DMS79 (cell line): Measurements from ENCODE around the gene CDKL5.

ENCODE experiments used
- DNase-seq: peaks from one replicate; lab custom pipeline; 2025; lab: John Stamatoyannopoulos, UW

Gene CDKL5

DNA sequence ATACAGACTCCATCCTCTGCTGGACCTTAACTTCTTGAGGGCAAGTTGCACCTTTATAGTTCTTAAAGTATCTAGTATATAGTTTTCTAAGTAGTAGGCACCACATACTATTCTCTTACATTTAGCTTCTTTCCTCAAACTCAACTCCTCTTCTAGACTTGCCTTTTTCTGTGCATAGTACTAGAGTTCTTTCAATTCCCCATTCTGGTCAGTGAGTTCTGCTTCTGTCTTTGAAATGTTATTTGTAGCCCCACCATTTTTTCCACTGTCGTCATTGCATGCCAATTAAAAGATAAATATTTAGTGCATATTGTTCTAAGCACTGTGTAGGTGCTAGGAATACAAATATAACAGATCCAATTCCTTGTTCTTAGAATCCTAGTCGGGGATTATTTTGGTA, 31.6 kb downstream of the CDKL5 start:
- DNase-seq, result no peak

DNA sequence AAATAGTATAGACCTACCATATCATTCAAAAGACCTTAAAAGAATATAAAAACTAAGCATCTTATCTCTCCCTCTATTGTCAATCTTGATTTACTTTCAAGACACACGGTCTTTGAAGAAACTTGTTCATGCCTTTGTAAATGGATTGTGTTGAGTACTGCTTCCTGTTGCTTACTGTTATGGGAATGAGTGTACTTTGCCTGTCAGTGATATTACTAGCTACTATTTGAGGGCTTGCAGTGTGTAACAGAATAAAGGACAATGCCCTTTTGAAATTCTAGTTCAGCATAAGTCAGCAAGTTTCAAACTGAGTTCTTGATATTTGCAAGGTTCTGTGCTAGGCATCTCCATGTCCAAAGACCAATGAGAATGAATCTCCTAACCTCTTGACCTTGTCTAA, 36.0 kb downstream of the CDKL5 start:
- no peak for DNase-seq

DNA sequence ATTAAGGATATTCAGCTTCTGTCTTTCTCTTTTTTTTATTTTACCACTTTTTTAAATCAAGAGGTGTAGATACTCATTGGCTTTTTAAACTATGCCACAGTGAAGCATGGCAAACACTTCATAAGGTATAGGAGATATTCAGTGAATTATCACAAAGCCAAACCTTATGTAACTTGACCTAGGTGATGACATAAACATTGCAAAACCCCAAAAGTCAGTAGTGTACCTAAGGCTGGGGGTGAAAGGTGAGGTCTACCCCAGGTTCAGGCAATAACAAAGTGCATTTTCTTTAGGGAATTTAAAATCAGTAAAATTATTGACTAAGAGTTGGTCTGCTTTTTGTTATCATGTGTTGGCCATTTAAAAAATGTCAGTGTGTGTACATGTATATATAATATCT, 39.1 kb downstream of the CDKL5 start:
- DNase-seq, result no peak

DNA sequence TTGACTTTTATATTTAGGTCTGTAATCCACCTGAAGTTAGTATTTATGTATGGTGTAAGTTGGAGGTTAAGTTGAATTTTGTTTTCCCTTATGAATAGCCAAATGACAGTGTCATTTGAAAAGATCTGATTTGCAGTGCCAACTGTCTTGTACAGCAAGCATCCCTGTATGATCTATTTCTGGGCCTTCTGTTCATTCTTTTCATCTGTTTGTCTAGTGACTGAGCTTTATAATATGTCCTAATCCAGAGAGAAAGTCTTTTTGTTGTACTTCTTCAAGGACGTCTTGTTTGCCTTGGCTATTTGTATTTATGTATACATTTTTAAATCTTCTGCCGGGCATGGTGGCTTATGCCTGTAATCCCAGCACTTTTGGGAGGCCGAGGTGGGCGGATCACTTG, 39.6 kb downstream of the CDKL5 start:
- DNase-seq, result no peak

DNA sequence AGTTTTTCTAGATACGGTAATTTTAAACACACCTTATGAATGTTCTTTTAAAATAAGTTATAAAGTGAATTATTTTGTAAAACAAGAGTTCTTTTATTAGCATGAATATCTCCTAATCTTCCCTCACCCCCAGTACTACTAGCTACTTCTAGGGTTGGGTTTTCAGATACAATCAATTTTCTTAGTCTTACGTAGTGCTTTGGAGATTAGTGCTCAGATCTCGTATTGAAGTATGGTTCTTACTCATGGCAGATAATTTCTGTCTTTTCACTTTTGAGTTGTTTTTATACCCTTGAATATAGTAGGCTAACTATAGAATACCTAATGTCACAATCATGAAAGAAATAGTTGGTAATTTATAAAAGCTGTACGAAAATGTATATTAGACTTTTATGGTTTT, 43.2 kb downstream of the CDKL5 start:
- DNase-seq, result no peak

DNA sequence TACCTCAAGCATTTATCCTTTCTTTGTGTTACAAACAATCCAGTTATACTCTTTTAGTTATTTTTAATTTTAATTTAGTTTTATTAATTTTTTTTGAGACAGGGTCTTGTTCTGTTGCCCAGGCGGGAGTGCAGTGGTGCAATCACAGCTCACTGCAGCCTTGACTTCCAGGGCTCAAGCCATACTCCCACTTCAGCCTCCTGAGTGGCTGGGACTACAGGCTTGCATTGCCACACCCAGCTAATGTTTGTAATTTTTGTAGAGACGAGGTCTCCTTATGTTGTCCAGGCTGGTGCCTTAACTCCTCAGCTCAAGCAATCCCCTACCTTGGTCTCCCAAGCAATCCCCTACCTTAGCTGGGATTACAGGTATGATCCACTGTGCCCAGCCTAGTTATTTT, 45.9 kb downstream of the CDKL5 start:
- DNase-seq, result no peak

DNA sequence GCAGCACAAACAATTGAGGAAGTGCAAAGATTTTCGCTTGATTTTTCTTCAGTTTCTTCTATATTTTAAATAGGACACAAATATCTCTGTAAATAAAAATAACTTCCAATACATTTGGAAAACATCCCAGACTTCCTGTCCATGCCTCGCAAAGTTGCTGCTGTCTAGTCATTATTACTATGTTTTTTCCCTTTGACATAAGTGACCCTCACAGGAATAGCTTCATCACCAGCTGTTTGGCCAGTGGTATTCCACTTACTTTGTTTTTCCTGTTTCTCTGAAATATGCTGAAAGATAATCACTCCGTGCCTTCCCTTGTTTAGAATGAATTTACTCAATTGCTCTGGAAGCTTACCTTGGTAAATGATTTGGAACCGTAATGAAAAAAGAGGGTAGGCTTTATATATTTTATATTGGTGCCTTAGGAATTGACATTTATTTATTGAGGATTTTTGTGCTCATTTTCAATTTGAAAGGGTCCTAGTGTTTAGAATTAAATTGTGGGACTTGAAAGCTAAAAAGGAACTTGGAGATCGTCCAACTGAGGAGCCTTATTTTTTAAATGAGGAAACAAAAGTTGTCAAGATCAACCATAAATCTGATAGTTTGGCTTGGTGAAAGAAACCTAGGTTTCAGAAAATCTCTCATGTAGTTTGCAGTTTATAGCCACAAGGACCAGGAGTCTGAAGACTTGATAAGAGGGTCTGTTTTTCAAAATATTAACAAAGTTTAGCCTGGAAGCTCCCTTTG, 65.6 kb downstream of the CDKL5 start:
- no peak for DNase-seq

DNA sequence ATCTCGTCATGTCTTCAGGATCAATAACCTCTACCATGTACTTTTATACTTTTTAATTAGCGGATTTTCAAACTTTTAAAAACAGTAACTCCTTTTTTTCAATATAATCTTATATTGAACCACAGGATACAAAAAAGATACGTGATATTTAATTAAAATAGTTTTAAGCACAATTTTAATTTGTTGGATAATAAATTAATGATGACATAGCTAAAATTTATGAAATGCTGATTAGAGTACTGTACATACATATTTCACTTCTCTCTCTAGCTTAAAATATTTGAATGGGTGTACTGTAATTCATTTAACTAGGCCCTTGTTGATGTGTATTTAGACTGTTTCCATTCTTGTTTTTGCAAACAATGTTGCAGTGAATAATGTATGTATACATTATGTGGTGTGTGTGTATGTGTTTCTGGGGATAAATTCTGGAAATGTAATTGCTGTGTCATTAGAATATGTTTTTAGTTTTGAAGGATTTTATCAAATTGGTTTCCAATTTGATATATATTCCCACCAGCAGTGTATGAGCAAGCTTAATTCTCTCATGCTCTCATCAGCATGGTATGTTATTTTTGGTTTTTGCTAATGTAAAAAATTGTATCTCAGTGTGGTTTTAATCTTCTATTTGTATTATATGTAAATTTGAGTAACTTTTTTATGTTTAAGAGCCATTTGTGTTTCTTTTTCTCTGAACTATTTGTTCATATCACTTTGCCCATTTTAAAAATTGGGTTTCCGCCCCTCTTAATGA, 66.4 kb downstream of the CDKL5 start:
- no peak for DNase-seq

DNA sequence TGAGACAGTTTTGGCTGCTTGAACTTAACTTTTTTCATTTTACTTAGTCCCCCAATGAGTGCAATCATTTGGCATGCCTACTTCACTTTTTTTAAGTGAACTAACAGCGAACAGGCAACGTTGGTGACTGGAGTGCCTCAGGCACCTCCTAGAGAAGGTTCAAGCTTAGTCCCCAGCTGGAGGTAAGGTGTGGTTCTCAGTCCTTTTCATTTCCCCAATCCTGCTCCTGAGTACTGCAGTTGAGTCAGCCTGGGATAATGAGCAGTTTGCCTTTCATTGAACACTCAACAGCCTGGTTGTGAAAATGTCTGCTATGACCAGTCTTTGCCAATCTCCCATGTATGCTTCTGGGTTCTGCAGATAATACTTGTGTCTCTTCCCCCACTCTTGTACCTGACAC, 109.5 kb downstream of the CDKL5 start:
- no peak for DNase-seq

DNA sequence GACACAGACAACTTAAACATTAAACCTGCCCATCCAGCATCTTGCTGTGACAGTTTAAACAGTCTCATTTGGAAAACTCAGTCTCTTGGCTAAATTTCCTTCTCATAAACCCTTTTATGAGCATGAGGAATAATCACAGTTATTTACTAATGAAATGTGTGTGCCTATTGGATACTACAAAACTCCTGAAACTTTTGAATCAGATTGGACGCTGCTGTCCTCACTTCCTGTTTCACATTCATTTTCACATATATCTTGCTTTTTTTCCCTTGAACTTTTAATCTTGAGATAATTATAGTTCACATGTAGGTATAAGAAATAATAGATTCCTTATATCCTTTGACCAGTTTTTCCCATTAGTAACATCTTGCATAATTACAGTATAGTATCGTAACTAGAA, 111.7 kb downstream of the CDKL5 start:
- no peak for DNase-seq

DNA sequence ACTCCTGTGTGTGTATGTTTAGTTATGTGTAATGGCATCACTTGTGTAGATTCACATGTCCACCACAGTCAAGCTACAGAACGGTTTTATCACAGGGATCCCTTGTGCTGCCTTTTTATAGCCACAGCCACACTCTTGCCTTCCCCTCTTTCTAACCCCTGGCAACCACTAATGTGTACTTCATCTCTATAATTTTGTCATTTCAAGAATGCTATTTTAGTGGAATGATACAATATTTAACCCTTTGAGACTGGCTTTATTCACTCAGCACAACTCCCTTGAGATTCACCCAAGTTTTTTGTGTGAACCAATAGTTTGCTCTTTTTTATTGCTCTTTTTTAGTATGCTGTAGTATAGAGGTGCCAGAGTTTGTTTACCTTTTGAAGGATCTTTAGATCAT, 112.1 kb downstream of the CDKL5 start:
- DNase-seq, result no peak

DNA sequence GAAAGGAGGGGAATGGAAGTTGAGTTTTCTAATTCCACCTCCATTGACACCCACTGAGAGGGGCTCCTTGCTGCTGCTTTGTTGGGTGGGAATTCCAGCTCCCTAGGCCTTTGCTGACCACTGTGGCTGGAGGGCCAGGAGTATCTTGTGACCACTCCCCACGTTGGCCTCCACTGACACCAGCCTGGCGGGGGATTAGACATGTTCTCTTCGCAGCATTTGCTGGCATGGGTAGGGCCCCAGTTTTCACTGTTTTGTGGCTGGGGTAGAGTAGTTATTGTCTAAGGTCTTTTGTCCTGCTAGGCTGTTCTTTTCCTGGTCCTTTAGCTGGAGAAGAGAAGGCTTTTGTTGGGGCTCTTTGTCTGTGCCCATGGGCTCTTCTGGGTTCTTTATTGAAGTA, 116.7 kb downstream of the CDKL5 start:
- no peak for DNase-seq

DNA sequence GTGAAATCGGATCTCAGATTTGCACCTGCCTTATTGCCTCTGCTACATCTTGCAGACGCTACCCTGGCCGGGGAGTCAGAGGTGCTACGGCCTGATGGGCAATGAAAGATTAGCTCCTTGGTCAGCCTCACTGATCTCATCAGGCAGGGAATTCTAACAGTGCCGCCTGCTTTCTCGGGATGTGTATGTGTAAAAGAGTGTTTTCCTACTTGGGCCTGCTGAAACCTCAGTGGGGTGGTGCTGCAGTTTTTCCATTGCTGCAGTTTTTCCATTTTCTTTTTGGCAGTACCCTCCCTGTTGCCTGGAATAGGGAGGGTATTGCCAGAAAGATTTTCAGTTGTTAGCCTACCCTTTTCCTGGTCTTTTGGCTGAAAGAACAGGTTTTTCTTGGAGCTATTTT, 117.5 kb downstream of the CDKL5 start:
- DNase-seq, result no peak

DNA sequence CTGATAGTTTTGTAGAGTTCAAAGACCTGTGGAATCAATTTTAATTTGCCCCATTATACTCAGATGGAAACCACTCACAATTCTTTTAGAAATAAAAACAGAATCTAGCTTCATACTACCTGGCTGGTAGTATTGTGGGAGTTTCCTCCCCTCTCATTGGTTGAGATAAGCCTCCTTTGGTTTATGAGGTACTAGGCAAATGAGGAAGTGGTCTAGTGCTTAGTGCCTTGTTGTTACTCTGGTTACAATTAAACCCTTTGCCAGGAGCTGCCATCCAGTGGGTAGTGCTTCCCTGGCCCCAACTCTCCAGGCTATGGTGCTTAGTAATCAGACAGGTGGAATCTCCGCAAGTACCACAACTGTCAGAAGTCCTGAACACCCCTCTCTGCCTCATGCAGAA, 118.3 kb downstream of the CDKL5 start:
- no peak for DNase-seq

DNA sequence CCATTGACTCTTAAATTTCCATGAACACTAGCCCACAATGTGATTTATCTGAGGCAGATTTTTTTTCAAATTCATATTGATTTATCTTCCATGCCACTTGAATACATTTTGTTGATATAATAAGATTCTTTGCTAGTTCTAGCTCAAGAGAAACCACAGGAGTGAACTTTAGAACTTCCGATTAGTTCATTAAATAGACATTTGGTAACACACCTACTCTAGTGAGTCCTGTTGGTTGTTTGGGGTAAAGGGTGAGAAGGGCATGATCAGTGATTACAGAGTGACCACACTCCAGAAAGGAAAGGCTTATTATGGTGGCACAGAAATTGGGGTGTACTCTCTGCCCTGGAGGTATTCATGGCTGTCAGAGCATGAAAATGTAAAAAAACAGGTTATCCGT, 120.4 kb downstream of the CDKL5 start:
- no peak for DNase-seq

DNA sequence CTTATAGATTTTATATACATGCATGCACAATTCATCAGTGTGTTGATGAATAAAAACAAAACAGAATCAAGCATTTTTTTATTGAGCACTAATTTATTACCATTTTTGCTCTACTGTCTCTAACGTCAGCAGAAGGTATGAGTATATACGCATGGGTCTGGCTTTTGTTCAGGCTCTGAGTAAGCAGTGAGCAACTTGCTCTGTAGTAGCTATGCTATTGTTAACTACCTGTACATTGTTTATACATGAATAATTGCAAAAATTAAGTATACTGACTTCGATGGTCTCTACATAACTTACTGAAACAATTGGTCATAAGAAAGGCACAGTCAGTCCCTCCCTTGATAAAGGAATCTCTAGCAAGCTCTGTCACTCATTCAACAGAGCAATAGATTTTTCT, 123.6 kb downstream of the CDKL5 start:
- DNase-seq, result no peak

DNA sequence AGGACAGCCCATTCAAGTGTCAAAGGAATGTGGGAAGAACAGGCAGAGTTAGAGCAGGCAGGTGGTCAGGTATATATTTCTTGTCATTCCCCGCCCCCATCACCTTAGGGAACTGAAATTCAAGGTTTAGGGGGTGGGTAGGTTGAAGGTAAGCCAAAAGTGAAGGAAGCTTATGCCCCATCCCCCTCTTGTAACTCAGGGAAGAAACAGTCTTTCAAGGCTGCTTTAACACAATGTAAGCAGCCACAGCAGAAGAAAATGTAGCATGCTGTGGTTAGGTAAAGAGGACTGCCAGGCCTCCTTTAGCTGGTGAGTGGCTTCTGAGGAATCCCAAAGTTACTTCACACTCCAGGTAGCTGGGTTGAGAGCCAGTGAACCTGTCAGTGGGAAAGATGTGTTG, 124.2 kb downstream of the CDKL5 start:
- DNase-seq, result peak; percentile 0

DNA sequence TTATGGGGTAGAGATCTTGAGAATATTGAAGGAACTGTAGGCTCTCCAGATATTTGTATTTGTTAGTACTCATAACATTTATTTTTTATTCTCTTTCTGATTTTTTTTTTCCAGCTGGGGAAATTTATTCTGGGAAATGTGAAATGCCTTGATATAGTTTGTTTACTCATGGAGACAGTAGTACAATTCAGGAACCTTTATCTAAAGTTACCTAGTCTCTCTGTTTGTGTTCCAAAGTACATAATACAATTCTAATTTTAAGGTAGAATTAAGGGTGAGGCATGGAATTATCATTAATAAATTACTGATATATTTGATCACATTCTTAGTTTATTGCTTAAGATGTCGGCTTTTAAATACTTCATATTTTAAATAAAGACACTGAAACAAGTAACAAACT, 132.5 kb downstream of the CDKL5 start:
- no peak for DNase-seq

DNA sequence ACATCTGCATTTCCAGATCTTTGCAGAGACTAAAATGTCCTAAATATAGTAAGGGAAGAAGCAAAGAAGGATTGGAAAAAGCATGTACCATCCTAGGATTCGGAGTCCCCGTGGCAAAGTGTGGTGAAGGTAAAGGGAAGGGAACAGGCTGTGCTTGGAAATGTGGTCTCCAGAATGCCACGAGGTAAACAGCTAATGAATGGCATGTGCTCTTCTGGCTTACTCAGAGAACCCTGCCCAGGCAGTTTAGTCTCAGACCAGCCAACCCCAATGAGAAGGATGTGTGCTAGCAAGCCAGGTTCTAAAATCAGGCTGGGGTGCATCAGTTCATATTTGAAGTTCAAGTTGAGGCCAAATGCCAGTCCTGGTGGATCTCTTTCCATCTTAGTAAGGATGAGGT, 133.4 kb downstream of the CDKL5 start:
- no peak for DNase-seq

DNA sequence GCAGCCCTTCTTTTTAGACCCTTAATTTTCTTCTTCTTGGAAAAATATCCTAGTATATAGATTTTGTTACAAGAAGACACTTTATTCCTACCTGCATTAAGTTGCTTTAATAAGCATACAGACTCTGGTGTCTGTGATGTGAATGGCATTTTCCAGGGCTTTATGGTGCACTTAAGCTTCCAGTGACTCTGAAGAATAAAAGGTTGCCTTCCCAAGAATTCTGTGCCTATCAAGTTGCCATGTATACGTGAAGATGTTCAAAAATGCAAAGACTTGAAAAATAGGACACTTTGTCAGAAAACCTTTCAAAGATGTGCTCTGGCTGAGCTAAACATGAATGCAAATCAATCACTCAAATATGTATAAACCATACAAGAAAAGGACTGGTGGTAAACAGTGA, 135.6 kb downstream of the CDKL5 start:
- no peak for DNase-seq

DNA sequence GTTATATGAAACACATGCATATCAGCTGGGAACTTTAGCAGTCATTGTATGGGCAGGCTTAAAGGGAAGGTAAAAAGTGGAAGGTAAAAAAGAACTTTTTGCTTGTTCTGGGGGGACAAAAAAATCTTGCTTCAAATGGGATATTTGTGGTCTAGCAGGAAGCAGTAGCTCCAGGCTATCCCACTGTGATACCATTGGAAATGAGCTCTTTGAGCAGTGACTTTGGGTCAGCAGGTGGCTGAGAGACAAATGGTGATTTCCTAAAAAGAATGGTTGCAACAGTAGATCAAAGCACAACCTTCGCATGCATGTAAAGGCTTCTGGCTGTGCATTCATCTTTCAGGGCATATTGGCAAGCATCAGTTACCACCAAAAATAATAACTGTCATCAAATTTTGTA, 140.3 kb downstream of the CDKL5 start:
- DNase-seq, result no peak

DNA sequence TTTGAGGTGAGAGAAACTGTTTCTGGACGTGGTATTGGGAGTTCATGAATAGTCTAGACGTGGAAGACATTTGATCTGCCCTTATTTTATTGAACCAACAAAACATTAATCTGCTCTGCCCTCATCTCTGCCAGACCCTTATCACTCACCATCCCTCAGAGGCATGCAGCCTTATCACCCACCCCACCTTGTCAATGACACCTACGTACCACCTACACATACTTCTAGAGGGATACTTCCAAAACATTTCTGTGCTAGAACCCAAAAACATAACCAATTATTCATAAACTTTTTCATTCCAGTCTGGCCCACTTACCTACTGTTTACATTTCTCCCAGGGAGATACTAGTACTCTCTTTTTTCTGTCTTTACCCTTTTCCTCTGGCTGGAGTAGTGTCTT, 141.3 kb downstream of the CDKL5 start:
- no peak for DNase-seq

DNA sequence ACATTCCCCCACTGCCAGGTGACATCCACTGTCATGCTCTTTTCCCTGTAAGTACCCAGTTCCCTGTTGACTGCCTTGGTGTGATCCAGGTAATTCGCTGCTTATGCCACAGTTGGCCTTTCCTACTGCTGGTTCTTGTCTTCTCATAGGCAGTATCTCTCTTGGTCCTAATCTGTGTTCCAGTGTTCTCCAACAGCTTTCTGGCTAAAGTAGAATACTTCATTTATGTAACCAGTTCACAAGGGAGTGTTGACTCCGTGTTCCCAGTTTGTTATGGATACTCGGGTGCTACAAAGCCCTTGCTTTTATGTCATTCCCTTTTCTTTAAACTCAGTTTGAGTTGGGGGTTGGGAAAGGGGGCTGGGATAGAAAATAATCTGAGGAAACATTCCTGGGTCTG, 148.1 kb downstream of the CDKL5 start:
- DNase-seq, result no peak

DNA sequence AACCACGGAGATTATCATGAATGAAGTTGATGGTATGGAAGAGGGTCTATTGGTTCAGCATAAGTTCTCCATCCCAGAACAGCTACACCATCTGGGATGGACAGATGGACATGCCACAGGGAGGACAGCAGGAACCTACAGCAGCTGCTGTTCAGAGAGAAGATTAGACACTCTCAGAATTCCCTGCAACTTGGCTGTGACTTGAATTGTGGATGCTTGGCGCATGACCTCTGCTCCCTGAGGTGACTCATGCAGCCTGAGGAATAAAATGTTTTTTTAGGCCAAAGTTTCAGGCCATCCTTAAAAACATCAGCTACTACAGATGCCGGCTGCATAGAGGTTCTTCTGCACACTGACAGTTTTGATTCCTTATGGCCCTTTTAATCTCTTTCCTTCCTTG, 149.2 kb downstream of the CDKL5 start:
- no peak for DNase-seq
